H1 (cell line): ENCODE results near the gene ZNF385B. TPM values are rescaled to one million over a fixed set of nuclear protein-coding genes. Genes with fewer than 3 reads are reported as not detected.

Experiments
- CTCF ChIA-PET: fragments of 300-600 bp; sonication (Branson Sonifier 250); formaldehyde crosslinking; loops from one replicate; lab custom pipeline; 2021; ENCODE audit not compliant: partially characterized antibody; lab: Charles Lee
- POLR2A ChIA-PET: fragments of 300-600 bp; sonication (Branson Sonifier 250); formaldehyde crosslinking; loops from one replicate; lab custom pipeline; 2021; ENCODE audit warnings: inconsistent platforms; ENCODE audit not compliant: partially characterized antibody; lab: Charles Lee
- DNase-seq, 2 experiments: peaks; one replicate each; pipeline versions ENCODE4 v3.0.0 to v3.0.0-alpha.2; 2010 to 2022; ENCODE audit warnings: low spot score in 2 of 2, low read depth in 1 of 2, mixed read lengths in 1 of 2
- FAIRE-seq: peaks from 2 replicates; lab custom pipeline; 2011; peaks lifted over from hg19 to GRCh38; lab: Jason Lieb, UNC
- H2AFZ ChIP-seq: 2 replicates; pipeline ENCODE4 v1.8.1; 2012; ENCODE audit warnings: low read length, inconsistent platforms
- H2AK5ac ChIP-seq: 2 replicates; pipeline ENCODE4 v1.6.1; 2013; ENCODE audit warnings: low read depth, low read length
- H2BK120ac ChIP-seq: replicated peaks from 2 replicates; pipeline ENCODE3; 2013; ENCODE audit warnings: low read depth, low read length, inconsistent platforms
- H2BK12ac ChIP-seq: 2 replicates; pipeline ENCODE4 v1.6.1; 2013; ENCODE audit warnings: low read depth, low read length
- H2BK15ac ChIP-seq: 2 replicates; pipeline ENCODE4 v1.6.1; 2013; ENCODE audit warnings: low read length
- H2BK20ac ChIP-seq: 2 replicates; pipeline ENCODE4 v1.6.1; 2013; ENCODE audit warnings: low read length
- H2BK5ac ChIP-seq: 2 replicates; pipeline ENCODE4 v1.6.1; 2013; ENCODE audit warnings: low read depth, low read length
- H3K14ac ChIP-seq: 2 replicates; pipeline ENCODE4 v1.6.1; 2013; ENCODE audit warnings: inconsistent platforms; ENCODE audit not compliant: insufficient read length
- H3K18ac ChIP-seq: 2 replicates; pipeline ENCODE4 v1.6.1; 2013; ENCODE audit warnings: low read length; ENCODE audit errors: extremely low read depth
- H3K23ac ChIP-seq: 2 replicates; pipeline ENCODE4 v1.6.1; 2013; ENCODE audit warnings: inconsistent platforms; ENCODE audit not compliant: insufficient read length
- H3K23me2 ChIP-seq: 2 replicates; pipeline ENCODE4 v1.6.1; 2013; ENCODE audit warnings: low read depth, low read length
- H3K27ac ChIP-seq: 2 replicates; pipeline ENCODE4 v1.6.1; 2011; ENCODE audit warnings: low read depth, low read length, inconsistent platforms
- H3K27me3 ChIP-seq, 4 experiments: replicated peaks in 1 of 4; 1 replicate in 1 of 4; 2 replicates in 3 of 4; pipeline versions ENCODE4 v1.6.1 to v1.8.1; 2011 to 2013; ENCODE audit warnings: low read length in 3 of 4, mild to moderate bottlenecking in 3 of 4, inconsistent platforms in 2 of 4, mixed read lengths in 2 of 4, moderate library complexity in 1 of 4; ENCODE audit not compliant: control insufficient read depth in 3 of 4, insufficient read depth in 3 of 4; ENCODE audit errors: extremely low read depth in 1 of 4
- H3K36me3 ChIP-seq, 4 experiments: 2 replicates each; pipeline versions ENCODE4 v1.6.1 to v1.8.1; 2011 to 2013; ENCODE audit warnings: mild to moderate bottlenecking in 4 of 4, low read length in 3 of 4, moderate library complexity in 2 of 4, control low read depth in 1 of 4, inconsistent platforms in 1 of 4; ENCODE audit not compliant: insufficient read depth in 4 of 4, control insufficient read depth in 2 of 4
- H3K4ac ChIP-seq: replicated peaks from 2 replicates; pipeline ENCODE3; 2013; ENCODE audit warnings: low read length, low read depth, mixed read lengths, inconsistent platforms; ENCODE audit not compliant: insufficient read length
- H3K4me1 ChIP-seq, 4 experiments: replicated peaks in 1 of 4; 1 replicate in 1 of 4; 2 replicates in 3 of 4; pipeline versions ENCODE4 v1.6.1 to v1.8.1; 2011 to 2013; ENCODE audit warnings: low read length in 3 of 4, inconsistent platforms in 2 of 4, mixed read lengths in 1 of 4; ENCODE audit not compliant: insufficient read depth in 4 of 4, control insufficient read depth in 3 of 4
- H3K4me2 ChIP-seq, 2 experiments: 2 replicates each; pipeline versions ENCODE4 v1.6.1 to v1.8.1; 2011 to 2013; ENCODE audit warnings: low read depth in 2 of 2, low read length in 2 of 2, control low read depth in 1 of 2, inconsistent platforms in 1 of 2, mild to moderate bottlenecking in 1 of 2; ENCODE audit not compliant: insufficient read depth in 1 of 2
- H3K4me3 ChIP-seq, 4 experiments: fragments of 200-600, 300-600 bp in 1 of 4; sonication (generic), shearing (Covaris generic), sonication (Bioruptor Twin) in 1 of 4; 2 replicates each; pipeline versions ENCODE4 v1.5.1 to v1.8.1; 2011 to 2016; ENCODE audit warnings: low read length in 4 of 4, low read depth in 3 of 4, control low read depth in 2 of 4, inconsistent platforms in 2 of 4, mild to moderate bottlenecking in 2 of 4, mixed read lengths in 1 of 4, moderate library complexity in 1 of 4; ENCODE audit not compliant: insufficient read depth in 2 of 4; ENCODE audit errors: extremely low read depth in 1 of 4
- H3K56ac ChIP-seq: replicated peaks from 2 replicates; pipeline ENCODE3; 2013; ENCODE audit warnings: low read depth, mild to moderate bottlenecking, mixed read lengths, low read length, inconsistent platforms; ENCODE audit not compliant: insufficient read length
- H3K79me1 ChIP-seq: 2 replicates; pipeline ENCODE4 v1.6.1; 2013; ENCODE audit warnings: low read depth, low read length, control low read depth
- H3K79me2 ChIP-seq, 2 experiments: 2 replicates each; pipeline versions ENCODE4 v1.6.1 to v1.8.1; 2012 to 2013; ENCODE audit warnings: low read length in 2 of 2, mild to moderate bottlenecking in 2 of 2, inconsistent platforms in 1 of 2; ENCODE audit not compliant: insufficient read depth in 2 of 2, control insufficient read depth in 1 of 2
- H3K9ac ChIP-seq, 4 experiments: replicated peaks in 1 of 4; 1 replicate in 1 of 4; 2 replicates in 3 of 4; pipeline versions ENCODE4 v1.6.1 to v1.8.1; 2011 to 2013; ENCODE audit warnings: low read depth in 3 of 4, low read length in 3 of 4, control low read depth in 2 of 4, mild to moderate bottlenecking in 2 of 4, moderate library complexity in 2 of 4, inconsistent platforms in 1 of 4; ENCODE audit errors: extremely low read depth in 1 of 4
- H3K9me3 ChIP-seq, 2 experiments: 2 replicates each; pipeline versions ENCODE4 v1.6.1 to v1.8.1; 2012 to 2013; ENCODE audit warnings: mild to moderate bottlenecking in 2 of 2, moderate library complexity in 2 of 2, control low read depth in 1 of 2, inconsistent platforms in 1 of 2, low read depth in 1 of 2, low read length in 1 of 2, mixed read lengths in 1 of 2; ENCODE audit not compliant: insufficient read depth in 2 of 2
- H4K20me1 ChIP-seq, 2 experiments: replicated peaks in 1 of 2; 2 replicates each; pipeline versions ENCODE3 to v1.8.1; 2011 to 2013; ENCODE audit warnings: inconsistent platforms in 2 of 2, low read length in 2 of 2, mild to moderate bottlenecking in 1 of 2; ENCODE audit not compliant: insufficient read depth in 2 of 2, control insufficient read depth in 1 of 2
- H4K5ac ChIP-seq: 2 replicates; pipeline ENCODE4 v1.6.1; 2013; ENCODE audit warnings: low read length, low read depth, mixed read lengths, inconsistent platforms; ENCODE audit not compliant: insufficient read length
- H4K8ac ChIP-seq: 2 replicates; pipeline ENCODE4 v1.8.0; 2013; ENCODE audit warnings: mild to moderate bottlenecking, moderate library complexity, low read length, inconsistent platforms; ENCODE audit not compliant: insufficient read depth; ENCODE audit errors: extremely low read depth
- H4K91ac ChIP-seq: replicated peaks from 2 replicates; pipeline ENCODE3; 2013; ENCODE audit warnings: low read length, mixed read lengths, inconsistent platforms; ENCODE audit not compliant: insufficient read length
- ASH2L ChIP-seq: fragments of 200-600, 300-600 bp; sonication (generic); IDR thresholded peaks from one replicate; pipeline ENCODE4 v1.7.1; 2017; ENCODE audit warnings: low read length
- CBX8 ChIP-seq: fragments of 300-800, 300-1000 bp; sonication (generic); IDR thresholded peaks from 2 replicates; pipeline ENCODE4 v1.7.1; 2016; ENCODE audit warnings: low read depth, low read length, borderline replicate concordance
- CHD1 ChIP-seq: IDR thresholded peaks from 2 replicates; pipeline ENCODE4 v1.6.1; 2012; ENCODE audit warnings: low read depth, low read length, improper control_type of control experiment
- CHD2 ChIP-seq: IDR thresholded peaks from 2 replicates; pipeline ENCODE4 v1.6.1; 2012; ENCODE audit warnings: low read length, improper control_type of control experiment
- CREB1 ChIP-seq: IDR thresholded peaks from 2 replicates; pipeline ENCODE4 v1.6.1; 2012; ENCODE audit warnings: inconsistent platforms
- GTF2F1 ChIP-seq: IDR thresholded peaks from 2 replicates; pipeline ENCODE4 v1.6.1; 2012; ENCODE audit warnings: low read depth, low read length, improper control_type of control experiment, borderline replicate concordance
- HDAC2 ChIP-seq, 2 experiments: fragments of 300-600 bp in 1 of 2; sonication (generic) in 1 of 2; IDR thresholded peaks; 2 replicates each; pipeline ENCODE4 v1.6.1; 2011 to 2012; ENCODE audit warnings: low read depth in 2 of 2, low read length in 2 of 2, mild to moderate bottlenecking in 2 of 2, moderate library complexity in 2 of 2, borderline replicate concordance in 1 of 2, inconsistent platforms in 1 of 2
- KDM4A ChIP-seq: IDR thresholded peaks from one replicate; pipeline ENCODE4 v1.7.1; 2012; ENCODE audit warnings: low read depth, mild to moderate bottlenecking, moderate library complexity, low read length, inconsistent platforms; ENCODE audit not compliant: severe bottlenecking
- MAFK ChIP-seq: IDR thresholded peaks from 2 replicates; pipeline ENCODE4 v1.6.1; 2012; ENCODE audit warnings: low read depth, mild to moderate bottlenecking, improper control_type of control experiment, low read length
- POLR2A ChIP-seq, 2 experiments: IDR thresholded peaks; 1 replicate in 1 of 2; 2 replicates in 1 of 2; pipeline ENCODE4 v1.6.1; 2011; ENCODE audit warnings: low read depth in 2 of 2, low read length in 2 of 2, mild to moderate bottlenecking in 2 of 2; ENCODE audit errors: control extremely low read depth in 1 of 2
- POLR2AphosphoS5 ChIP-seq: IDR thresholded peaks from 2 replicates; pipeline ENCODE4 v1.6.1; 2011; ENCODE audit warnings: low read depth, low read length
- RXRA ChIP-seq: IDR thresholded peaks from 2 replicates; pipeline ENCODE4 v1.6.1; 2011; ENCODE audit warnings: low read depth, mild to moderate bottlenecking, low read length, moderate library complexity; ENCODE audit not compliant: insufficient read depth
- SAP30 ChIP-seq: fragments of 300-600 bp; sonication (generic); IDR thresholded peaks from 2 replicates; pipeline ENCODE4 v1.7.1; 2012; ENCODE audit warnings: low read length, moderate library complexity, mild to moderate bottlenecking, inconsistent platforms; ENCODE audit not compliant: insufficient read depth, insufficient replicate concordance
- SP4 ChIP-seq: IDR thresholded peaks from 2 replicates; pipeline ENCODE4 v1.6.1; 2012; ENCODE audit warnings: low read length, inconsistent platforms
- TAF1 ChIP-seq: IDR thresholded peaks from 2 replicates; pipeline ENCODE4 v1.6.1; 2011; ENCODE audit warnings: mild to moderate bottlenecking, low read depth, low read length
- YY1 ChIP-seq: IDR thresholded peaks from 2 replicates; pipeline ENCODE4 v1.6.1; 2011; ENCODE audit warnings: low read depth, mild to moderate bottlenecking, low read length
- WGBS, 2 experiments: shearing (Covaris generic) in 1 of 2; methylation state at CpG; one replicate each; pipeline versions ENCODE4 v1.1.6 to v1.1.7; 2013 to 2015; ENCODE audit warnings: low lambda C conversion rate in 2 of 2, mixed read lengths in 2 of 2, inconsistent platforms in 1 of 2, low coverage in 1 of 2, missing lambda C conversion rate in 1 of 2; ENCODE audit not compliant: insufficient replicate concordance in 2 of 2, insufficient coverage in 1 of 2, insufficient read length in 1 of 2; ENCODE audit errors: extremely low coverage in 1 of 2, missing lambda C conversion rate in 1 of 2; 5-methylcytosine and 5-hydroxymethylcytosine counted together
- polyA plus RNA-seq, 7 experiments: library from polyadenylated mRNA; depleted of rRNA in 3 of 7; stranded (reverse) in 5 of 7; unstranded in 2 of 7; fragments of >200 nt in 5 of 7; fragments of 200-250 nt in 2 of 7; gene quantifications; 1 replicate in 5 of 7; 2 replicates in 1 of 7; 4 replicates in 1 of 7; pipeline versions ENCODE4 v1.2.1 to v1.2.3, GENCODE V29; 2011 to 2013; ENCODE audit warnings: missing spikeins in 2 of 7, mixed read lengths in 2 of 7
- total RNA-seq: library from RNA; stranded (reverse); fragmentation: NEBNext Ultra II Directional; extraction: Animal tissue kit (Norgen Biotek cat#: 25700); gene quantifications from 2 replicates; pipeline ENCODE4 v1.2.1, GENCODE V29; 2021

Gene ZNF385B
- total and polyA plus RNA-seq, 2 of the 8 experiments (the other 6 are each of a cell fraction or from before 2014, with no cell fraction given): 1.1 to 3.7 TPM

DNA sequence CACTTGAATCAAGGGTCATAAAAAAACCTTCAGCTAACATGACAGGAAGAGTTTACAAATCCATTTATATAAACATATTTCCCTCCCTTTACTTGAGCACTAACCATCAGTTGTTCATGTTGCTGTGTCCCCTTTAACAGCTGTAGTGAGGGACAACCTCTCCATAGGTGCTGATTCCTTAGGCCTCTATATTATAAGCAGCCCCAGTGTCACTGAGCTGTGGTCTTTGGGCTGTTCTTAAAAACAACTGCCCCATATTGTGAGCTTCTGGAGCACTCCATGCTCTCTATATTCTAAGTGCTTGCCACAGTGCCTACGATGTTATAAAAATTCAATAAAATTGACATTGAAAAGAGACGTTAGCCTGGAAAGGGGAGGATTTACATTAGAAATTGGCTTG lies 175.3 kb downstream of the ZNF385B start:
- H3K27ac ChIP-seq: no peak overlapping the region
- no peak overlapping the region for H2BK15ac ChIP-seq
- FAIRE-seq (no peak), DNase-seq (no peak)
- 92% methylated on average over 2 of the region's 2 CpGs; no CpG with 5 or more reads in 1 of the 2 experiments for WGBS, 2 experiments
- no peak overlapping the region for H3K14ac ChIP-seq
- no peak overlapping the region for H3K9ac ChIP-seq
- no peak overlapping the region for H4K5ac ChIP-seq
- H2BK12ac ChIP-seq: no peak overlapping the region
- no peaks in the 10 kb centered on the region for H3K79me1 ChIP-seq
- no peak overlapping the region for H2BK5ac ChIP-seq
- H3K4ac ChIP-seq: no peak overlapping the region
- no peaks in the 10 kb centered on the region for H3K27me3 ChIP-seq
- no peak overlapping the region for H2AK5ac ChIP-seq
- no peak overlapping the region for H3K23ac ChIP-seq
- no peaks in the 10 kb centered on the region for H4K20me1 ChIP-seq
- H2AFZ ChIP-seq: no peak overlapping the region
- no peak overlapping the region for H2BK20ac ChIP-seq
- no peaks in the 10 kb centered on the region for H3K79me2 ChIP-seq
- H2BK120ac ChIP-seq: no peak overlapping the region
- H3K56ac ChIP-seq: no peak overlapping the region
- H3K36me3 ChIP-seq: no peaks in the 10 kb centered on the region
- H3K18ac ChIP-seq: no peak overlapping the region
- no peaks in the 10 kb centered on the region for H3K23me2 ChIP-seq
- TF ChIP-seq CREB1: no peak
- no peak for TF ChIP-seq CHD1
- TF ChIP-seq SP4: no peak
- TF ChIP-seq POLR2A (IDR thresholded peaks at IDR 0.05; ENCODE audit: control extremely low read depth in 1 of 2, low read depth in 2 of 2, low read length in 2 of 2): no peak
- no peak for TF ChIP-seq MAFK
- no peak for TF ChIP-seq POLR2AphosphoS5
- TF ChIP-seq HDAC2 (IDR thresholded peaks at IDR 0.05; ENCODE audit: borderline replicate concordance in 1 of 2, low read depth in 2 of 2, low read length in 2 of 2): no peak
- no peak for TF ChIP-seq GTF2F1
- TF ChIP-seq CBX8: no peak
- no peak for TF ChIP-seq CHD2
- no peak for TF ChIP-seq ASH2L
- no peak for TF ChIP-seq TAF1
- no peak for TF ChIP-seq KDM4A
- no peak for TF ChIP-seq YY1
- no peak for TF ChIP-seq SAP30
- no peak for TF ChIP-seq RXRA
- ChIA-PET POLR2A (no interaction called here), CTCF (no interaction called here)
- H4K91ac ChIP-seq: no peak overlapping the region
- H3K4me1 ChIP-seq: no peaks in the 10 kb centered on the region
- H4K8ac ChIP-seq: no peak overlapping the region
- no peak overlapping the region for H3K4me3 ChIP-seq
- H3K4me2 ChIP-seq: no peak overlapping the region
- no peaks in the 10 kb centered on the region for H3K9me3 ChIP-seq
